Gastrocnemius medialis (tissue), 4 donors: ENCODE data around the gene RASL11A. TPM values are rescaled to one million over a fixed set of nuclear protein-coding genes. Genes with fewer than 3 reads are reported as not detected.

Experiments
- ATAC-seq, 2 donors: fragments of 150-250 bp; one replicate each; pipeline ENCODE4 v1.9.1; 2016
- DNase-seq, 2 donors: peaks; one replicate each; pipeline ENCODE4 v3.0.0-alpha.2; 2019
- H3K27ac ChIP-seq, 4 donors: fragments of 200-600 bp; sonication (generic); 1 replicate in 1 of 4; 2 replicates in 3 of 4; pipeline ENCODE4 v1.5.1; 2016 to 2018; ENCODE audit warnings: mild to moderate bottlenecking in 2 of 4, moderate library complexity in 1 of 4
- H3K27me3 ChIP-seq, 3 donors: fragments of 200-600 bp; sonication (generic) in 2 of 3; 1 replicate in 1 of 3; 2 replicates in 2 of 3; pipeline versions ENCODE4 v1.5.1 to v1.6.0; 2016 to 2019; ENCODE audit warnings: mild to moderate bottlenecking in 1 of 3, moderate library complexity in 1 of 3
- H3K36me3 ChIP-seq, 2 donors: fragments of 200-600 bp; sonication (generic) in 1 of 2; one replicate each; pipeline ENCODE4 v1.5.1; 2017 to 2018
- H3K4me1 ChIP-seq, 2 donors: fragments of 200-600 bp; sonication (generic) in 1 of 2; one replicate each; pipeline ENCODE4 v1.5.1; 2016 to 2017; ENCODE audit warnings: mild to moderate bottlenecking in 2 of 2
- H3K4me3 ChIP-seq, 4 donors: fragments of 200-600 bp; sonication (generic) in 3 of 4; 1 replicate in 1 of 4; 2 replicates in 3 of 4; pipeline ENCODE4 v1.5.1; 2016 to 2019; ENCODE audit warnings: mild to moderate bottlenecking in 2 of 4
- H3K9me3 ChIP-seq, 3 donors: fragments of 200-600 bp; sonication (generic) in 2 of 3; 1 replicate in 1 of 3; 2 replicates in 2 of 3; pipeline ENCODE4 v1.5.1; 2016 to 2019
- CTCF ChIP-seq, 5 experiments: fragments of 450-650 bp in 3 of 5; fragments of 200-600 bp in 2 of 5; sonication (generic) in 2 of 5; IDR thresholded peaks in 4 of 5; conservative IDR thresholded peaks in 1 of 5; 1 replicate in 4 of 5; 2 replicates in 1 of 5; pipeline ENCODE4 v1.5.1; 2016 to 2019; ENCODE audit warnings: antibody characterized with exemption in 5 of 5, mild to moderate bottlenecking in 3 of 5, moderate library complexity in 3 of 5
- POLR2A ChIP-seq, 2 donors: fragments of 450-650 bp; IDR thresholded peaks; one replicate each; pipeline ENCODE4 v1.6.1; 2017; ENCODE audit warnings: antibody characterized with exemption in 2 of 2, mild to moderate bottlenecking in 2 of 2, moderate library complexity in 2 of 2
- in situ Hi-C, 4 donors: fragments of 200-750 bp; cut with MboI; loops; one replicate each; pipeline versions ENCODE4 v1.15.0 to v1.8.0; 2017; ENCODE audit warnings: low sequenced_read_pairs in 4 of 4
- intact Hi-C: fragments of 100-400 bp; cut with DNase I; formaldehyde crosslinking; loops from one replicate; pipeline ENCODE4 v1.15.1; 2023; ENCODE audit warnings: low total_unique reads
- total RNA-seq, 4 donors: library from RNA; depleted of rRNA; stranded (reverse); fragments of >200 nt; gene quantifications; one replicate each; pipeline versions ENCODE4 v1.1.0 to v1.2.3, GENCODE V29; 2016

The RASL11A gene
- total RNA-seq, 4 donors from 2014 or later = 2.8 to 9.0 (median 5.7) TPM

GRCh38 chr13:27274631-27275030 is 4.0 kb downstream of the RASL11A start:
- in situ Hi-C loops = loop anchor here (25.0 kb wide), 3 partner anchors 163 to 863 kb away; partner anchors contain the start of genes LNX2 (in 3 of the 4), POLR1D (in 3 of the 4) and PAN3 (in 1 of the 4)
- H3K27ac ChIP-seq = no peak overlapping the region
- no peak for DNase-seq
- TF ChIP-seq CTCF (IDR thresholded peaks at IDR 0.05 in 4 of 5, conservative IDR thresholded peaks at IDR 0.05 in 1 of 5) (no peak), POLR2A (IDR thresholded peaks at IDR 0.05) (no peak)
- H3K4me1 ChIP-seq = peaks cover 3 to 4% of the 10 kb centered on the region in 2 donors
- no peaks in the 10 kb centered on the region for H3K36me3 ChIP-seq
- no peaks in the 10 kb centered on the region for H3K27me3 ChIP-seq
- no peak overlapping the region for H3K4me3 ChIP-seq
- intact Hi-C loops = loop anchor here (5.0 kb wide), 1 partner anchor 287 kb away; no protein-coding TSS in a partner anchor
- no peak for ATAC-seq
- H3K9me3 ChIP-seq = no peaks in the 10 kb centered on the region

- TF ChIP-seq POLR2A (IDR thresholded peaks at IDR 0.05) (no peak), CTCF (IDR thresholded peaks at IDR 0.05 in 4 of 5, conservative IDR thresholded peaks at IDR 0.05 in 1 of 5) (no peak)
- intact Hi-C loops = no loop called here
Observed at GRCh38 chr13:27276188-27276587, 5.6 kb downstream of the RASL11A start.

GRCh38 chr13:27279506-27279905 is 8.9 kb downstream of the RASL11A start:
- no peaks in the 10 kb centered on the region for H3K27me3 ChIP-seq
- in situ Hi-C loops = no loop called here
- no peak overlapping the region for H3K27ac ChIP-seq
- no peaks in the 10 kb centered on the region for H3K4me1 ChIP-seq
- H3K4me3 ChIP-seq = no peak overlapping the region
- TF ChIP-seq POLR2A (IDR thresholded peaks at IDR 0.05) (no peak), CTCF (IDR thresholded peaks at IDR 0.05 in 4 of 5, conservative IDR thresholded peaks at IDR 0.05 in 1 of 5) (no peak)
- ATAC-seq (no peak), DNase-seq (no peak)
- H3K36me3 ChIP-seq = no peaks in the 10 kb centered on the region
- no peaks in the 10 kb centered on the region for H3K9me3 ChIP-seq
- intact Hi-C loops = no loop called here

More at GRCh38 chr13:27276188-27276587, 5.6 kb downstream of the RASL11A start:
- no peaks in the 10 kb centered on the region for H3K27me3 ChIP-seq
- peak overlapping the region in 2 of 4 donors; percentile 28 to 49 for H3K27ac ChIP-seq
- no peaks in the 10 kb centered on the region for H3K4me1 ChIP-seq
- DNase-seq (no peak), ATAC-seq (no peak)
- in situ Hi-C loops = no loop called here
- H3K9me3 ChIP-seq = no peaks in the 10 kb centered on the region
- no peaks in the 10 kb centered on the region for H3K36me3 ChIP-seq
- H3K4me3 ChIP-seq = no peak overlapping the region

- H3K9me3 ChIP-seq = no peaks in the 10 kb centered on the region
- intact Hi-C loops = no loop called here
- in situ Hi-C loops = no loop called here
- TF ChIP-seq POLR2A (IDR thresholded peaks at IDR 0.05) = no peak
- TF ChIP-seq CTCF (IDR thresholded peaks at IDR 0.05 in 4 of 5, conservative IDR thresholded peaks at IDR 0.05 in 1 of 5) = no peak
- DNase-seq = no peak
- H3K4me1 ChIP-seq = no peaks in the 10 kb centered on the region
- no peaks in the 10 kb centered on the region for H3K36me3 ChIP-seq
- ATAC-seq = no peak
- H3K27me3 ChIP-seq = no peaks in the 10 kb centered on the region
- H3K27ac ChIP-seq = no peak overlapping the region
- H3K4me3 ChIP-seq = no peak overlapping the region
Observed at GRCh38 chr13:27280009-27280656, 9.5 kb downstream of the RASL11A start.
